ENCODE data around the gene ALDH18A1.

- TF ChIP-seq POLR2A (IDR thresholded peaks at IDR 0.05) (no peak), CTCF (IDR thresholded peaks at IDR 0.05) (no peak), EP300 (IDR thresholded peaks at IDR 0.05) (no peak)
Measured at GRCh38 chr10:95675403-95676116, 19.0 kb upstream of the ALDH18A1 start.

Data from ovary (tissue), 3 donors.